Testis (tissue), 5 donors: ENCODE data around the gene ADPGK. TPM values are rescaled to one million over a fixed set of nuclear protein-coding genes. Genes with fewer than 3 reads are reported as not detected.

ENCODE experiments used
- DNase-seq: peaks from one replicate; pipeline ENCODE4 v3.0.0-alpha.2; 2019
- H3K27ac ChIP-seq, 2 donors: fragments of 200-600 bp; sonication (generic); one replicate each; pipeline ENCODE4 v1.5.1; 2019
- H3K27me3 ChIP-seq: fragments of 200-600 bp; sonication (generic); one replicate; pipeline ENCODE4 v1.5.1; 2019
- H3K36me3 ChIP-seq: fragments of 200-600 bp; sonication (generic); one replicate; pipeline ENCODE4 v1.5.1; 2017; ENCODE audit warnings: low read depth; ENCODE audit errors: missing control alignments
- H3K4me1 ChIP-seq: fragments of 200-600 bp; sonication (generic); one replicate; pipeline ENCODE4 v1.5.1; 2019
- H3K4me3 ChIP-seq, 2 donors: fragments of 200-600 bp; sonication (generic); one replicate each; pipeline ENCODE4 v1.5.1; 2017 to 2019
- H3K9me3 ChIP-seq: fragments of 200-600 bp; sonication (generic); one replicate; pipeline ENCODE4 v1.5.1; 2017
- POLR2A ChIP-seq: fragments of 450-650 bp; IDR thresholded peaks from one replicate; pipeline ENCODE4 v1.6.1; 2017; ENCODE audit warnings: antibody characterized with exemption, mild to moderate bottlenecking, moderate library complexity
- WGBS, 2 donors: methylation state at CpG; one replicate each; pipeline ENCODE4 v1.1.5; 2018; 5-methylcytosine and 5-hydroxymethylcytosine counted together
- intact Hi-C: fragments of 100-400 bp; cut with DNase I; formaldehyde crosslinking; loops from one replicate; pipeline ENCODE4 v1.15.1; 2023; ENCODE audit warnings: low total_unique reads
- long read RNA-seq, 2 donors: transcript quantifications; one replicate each; lab custom pipeline, GENCODE V29; 2026
- polyA plus RNA-seq: library from polyadenylated mRNA; stranded (reverse); fragments of 350-450 nt; fragmentation: Illumina TruSeq; extraction: RNeasy Lipid Tissue Mini Kit (QIAGEN cat#74804); gene quantifications from one replicate; pipeline ENCODE4 v1.2.3, GENCODE V29; 2014; ENCODE audit warnings: low read depth, low replicate concordance; ENCODE audit not compliant: insufficient read depth
- total RNA-seq, 2 donors: library from RNA; depleted of rRNA; stranded (reverse); fragments of >200 nt; gene quantifications; one replicate each; pipeline ENCODE4 v1.2.3, GENCODE V29; 2016
- TF ChIP-seq, protein P1 (sequence below), 3 experiments: fragments of 450-650 bp in 2 of 3; fragments of 200-600 bp in 1 of 3; sonication (generic) in 1 of 3; IDR thresholded peaks; one replicate each; pipeline ENCODE4 v1.5.1; 2016 to 2019; ENCODE audit warnings: antibody characterized with exemption in 3 of 3, mild to moderate bottlenecking in 2 of 3, moderate library complexity in 1 of 3

ADPGK gene
- total RNA-seq (10 to 100 TPM; 55.6 to 59.9 TPM), polyA plus RNA-seq (39.1 TPM)
- long read RNA-seq, donor 1, transcript ADPGK-201 (7 exons, 2,557 nt): major isoform, 6 of 7 reads
- long read RNA-seq, donor 1, partial matches to known transcripts: 0 of 7 reads
- long read RNA-seq, donor 1, other reads (novel, unspliced or antisense): 0 of 7 reads
- long read RNA-seq, donor 2, full-length matches to known transcripts: 10 of 10 reads
- long read RNA-seq, donor 2, partial matches to known transcripts: 0 of 10 reads
- long read RNA-seq, donor 2, other reads (novel, unspliced or antisense): 0 of 10 reads

DNA sequence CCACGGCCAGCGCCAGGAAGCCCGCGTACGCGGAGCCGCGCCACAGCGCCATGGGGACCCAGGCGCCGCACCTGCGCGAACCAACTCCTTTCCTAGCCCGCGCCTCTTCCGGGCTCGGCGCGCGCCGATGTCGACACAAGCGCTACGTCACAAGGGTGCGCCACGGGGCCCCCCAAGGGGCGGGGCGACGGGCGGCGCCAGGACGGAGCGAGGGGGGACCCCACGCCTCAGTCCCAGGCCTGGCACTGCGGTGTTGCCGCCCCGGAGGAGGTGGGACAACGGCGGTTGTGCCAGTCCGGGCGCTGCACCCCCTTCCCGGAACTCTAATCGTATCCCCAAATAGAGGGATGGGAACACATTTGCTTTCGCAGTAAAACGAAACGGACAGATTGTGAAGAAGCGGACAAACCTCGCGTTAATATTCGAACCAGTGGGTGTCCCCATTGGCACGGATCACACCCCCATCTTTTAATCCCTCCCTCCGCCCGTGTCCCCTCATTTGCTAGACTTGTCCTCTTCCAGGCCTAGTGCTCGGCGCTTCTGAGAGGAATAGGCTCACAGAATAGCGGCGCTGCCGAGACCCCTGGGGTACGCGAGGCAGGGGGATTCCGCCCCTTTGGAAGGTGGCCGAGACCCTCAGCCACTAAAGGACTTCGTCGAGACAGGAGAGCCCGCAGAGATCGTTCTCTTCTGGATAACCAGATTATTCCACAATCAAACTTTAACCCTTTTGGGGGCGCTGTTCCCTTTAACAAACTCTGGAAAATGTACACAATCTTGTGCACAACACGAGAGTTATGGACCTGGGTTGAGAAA, at the start of gene ADPGK:
Gene ADPGK (minus strand): TSS at position 119 of the 816 bp plus-strand sequence. CDS start 67 bp downstream, at position 52.
- H3K9me3 ChIP-seq: no peaks in the 10 kb centered on the region
- peaks cover 29% of the 10 kb centered on the region for H3K4me1 ChIP-seq
- H3K36me3 ChIP-seq: no peaks in the 10 kb centered on the region
- 0 to 1% methylated on average over 29 to 68 of the region's 68 CpGs for WGBS, 2 donors
- no peaks in the 10 kb centered on the region for H3K27me3 ChIP-seq
- H3K4me3 ChIP-seq: peak within 1 kb of the TSS; percentile 97 to 99
- TF ChIP-seq, protein P1, sequence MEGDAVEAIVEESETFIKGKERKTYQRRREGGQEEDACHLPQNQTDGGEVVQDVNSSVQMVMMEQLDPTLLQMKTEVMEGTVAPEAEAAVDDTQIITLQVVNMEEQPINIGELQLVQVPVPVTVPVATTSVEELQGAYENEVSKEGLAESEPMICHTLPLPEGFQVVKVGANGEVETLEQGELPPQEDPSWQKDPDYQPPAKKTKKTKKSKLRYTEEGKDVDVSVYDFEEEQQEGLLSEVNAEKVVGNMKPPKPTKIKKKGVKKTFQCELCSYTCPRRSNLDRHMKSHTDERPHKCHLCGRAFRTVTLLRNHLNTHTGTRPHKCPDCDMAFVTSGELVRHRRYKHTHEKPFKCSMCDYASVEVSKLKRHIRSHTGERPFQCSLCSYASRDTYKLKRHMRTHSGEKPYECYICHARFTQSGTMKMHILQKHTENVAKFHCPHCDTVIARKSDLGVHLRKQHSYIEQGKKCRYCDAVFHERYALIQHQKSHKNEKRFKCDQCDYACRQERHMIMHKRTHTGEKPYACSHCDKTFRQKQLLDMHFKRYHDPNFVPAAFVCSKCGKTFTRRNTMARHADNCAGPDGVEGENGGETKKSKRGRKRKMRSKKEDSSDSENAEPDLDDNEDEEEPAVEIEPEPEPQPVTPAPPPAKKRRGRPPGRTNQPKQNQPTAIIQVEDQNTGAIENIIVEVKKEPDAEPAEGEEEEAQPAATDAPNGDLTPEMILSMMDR (IDR thresholded peaks at IDR 0.05): peak; percentile 53 to 67 (median 62)
- TF ChIP-seq POLR2A: peak; percentile 52
- peak within 1 kb of the TSS; percentile 85 to 94 for H3K27ac ChIP-seq
- peak; percentile 89 for DNase-seq
- intact Hi-C loops: loop anchor here (5.0 kb wide), 1 partner anchor 293 kb away; no protein-coding TSS in a partner anchor

DNA sequence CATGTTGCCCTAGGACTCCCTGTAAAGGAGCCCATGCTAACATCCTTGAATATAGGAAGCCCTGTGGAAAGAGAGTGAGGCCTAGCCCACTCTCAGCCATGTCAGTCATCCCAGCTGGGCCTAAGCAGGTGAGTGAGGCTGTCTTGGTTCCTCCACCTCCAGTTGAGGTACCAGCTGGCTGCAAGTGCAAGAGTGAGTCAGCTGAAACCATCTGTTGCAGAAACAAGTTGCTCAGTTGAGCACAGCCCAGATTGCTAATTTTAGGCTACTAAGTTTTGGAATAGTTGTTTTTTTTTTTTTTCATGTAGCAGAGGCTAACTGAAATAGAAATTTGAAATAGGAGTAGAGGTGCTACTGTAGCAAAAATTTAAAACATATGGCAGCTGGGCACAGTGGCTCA, 43.7 kb upstream of the ADPGK start:
- DNase-seq: no peak
- no peak for TF ChIP-seq POLR2A
- TF ChIP-seq, protein P1 (IDR thresholded peaks at IDR 0.05): no peak
- intact Hi-C loops: no loop called here
- Histone ChIP-seq H3K4me1 (no peaks in the 10 kb centered on the region), H3K4me3 (no peak overlapping the region), H3K36me3 (no peaks in the 10 kb centered on the region), H3K27ac (no peak overlapping the region), H3K27me3 (no peaks in the 10 kb centered on the region), H3K9me3 (no peaks in the 10 kb centered on the region)

DNA sequence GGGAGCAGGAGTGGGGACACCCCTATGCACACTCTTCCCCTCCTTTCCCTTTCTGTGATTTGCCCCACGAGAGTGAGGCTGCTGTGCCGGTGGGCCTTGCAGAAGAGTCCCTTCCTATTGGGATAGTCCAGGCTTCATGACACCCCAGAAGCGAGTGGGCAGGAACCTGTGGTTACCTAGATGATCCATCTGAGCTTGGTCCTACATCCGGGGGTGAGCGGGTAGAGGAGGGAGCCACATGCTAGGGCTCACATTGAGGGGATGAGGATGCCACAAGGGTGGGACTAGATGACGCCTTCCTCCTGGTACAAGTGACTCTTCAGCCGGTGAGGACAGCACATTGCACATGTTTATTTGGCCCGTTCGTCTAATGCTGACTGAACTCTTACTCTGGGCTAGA, 43.1 kb upstream of the ADPGK start:
- TF ChIP-seq, protein P1 (IDR thresholded peaks at IDR 0.05): no peak
- TF ChIP-seq POLR2A: no peak
- Histone ChIP-seq H3K27me3 (no peaks in the 10 kb centered on the region), H3K4me1 (no peaks in the 10 kb centered on the region), H3K36me3 (no peaks in the 10 kb centered on the region), H3K9me3 (no peaks in the 10 kb centered on the region), H3K4me3 (no peak overlapping the region), H3K27ac (no peak overlapping the region)
- 92 to 96% methylated on average over 5 to 8 of the region's 9 CpGs for WGBS, 2 donors
- no peak for DNase-seq
- intact Hi-C loops: no loop called here

DNA sequence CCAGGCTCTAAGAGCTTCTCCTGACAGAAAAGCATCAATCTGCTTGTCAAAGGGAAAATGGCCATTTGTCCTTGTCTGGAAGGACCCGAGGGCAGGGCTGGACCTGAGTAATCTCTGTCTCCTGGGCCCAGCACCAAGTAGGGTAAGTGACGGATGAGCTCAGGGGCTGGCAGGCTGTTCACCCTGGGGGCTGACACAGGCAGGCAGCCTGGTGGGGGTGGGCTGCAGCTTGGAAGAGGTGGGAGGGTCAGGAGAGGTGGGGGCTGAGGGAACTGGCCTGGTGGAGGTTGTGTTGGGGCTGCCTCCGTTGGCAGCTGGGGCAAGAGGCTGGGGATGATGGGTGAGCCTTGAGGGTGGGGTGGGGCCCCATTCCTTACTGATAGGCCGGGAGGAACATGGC, 42.3 kb upstream of the ADPGK start:
- no peak for DNase-seq
- no peaks in the 10 kb centered on the region for H3K9me3 ChIP-seq
- no peaks in the 10 kb centered on the region for H3K4me1 ChIP-seq
- 63 to 77% methylated on average over 3 to 4 of the region's 4 CpGs for WGBS, 2 donors
- H3K36me3 ChIP-seq: no peaks in the 10 kb centered on the region
- intact Hi-C loops: no loop called here
- H3K27me3 ChIP-seq: no peaks in the 10 kb centered on the region
- H3K4me3 ChIP-seq: no peak overlapping the region
- H3K27ac ChIP-seq: no peak overlapping the region
- TF ChIP-seq, protein P1 (IDR thresholded peaks at IDR 0.05): no peak
- no peak for TF ChIP-seq POLR2A
